ENCODE measurements around the gene ADAMTS17.

ADAMTS17 gene

GRCh38 chr15:100104245-100104644 is 237.5 kb downstream of the ADAMTS17 start:
- Histone ChIP-seq H4K20me1 (ENCODE audit: insufficient read depth, low read length, poor library complexity, severe bottlenecking) (no peaks in the 10 kb centered on the region), H3K27me3 (ENCODE audit: insufficient read depth, low read length, poor library complexity, severe bottlenecking) (no peaks in the 10 kb centered on the region), H2AFZ (ENCODE audit: low read length) (no peak overlapping the region), H3K9me3 (ENCODE audit: insufficient read depth, low read depth, low read length) (no peaks in the 10 kb centered on the region), H3K9me2 (replicated peaks; ENCODE audit: low read depth, low read length) (no peaks in the 10 kb centered on the region), H3K79me2 (ENCODE audit: insufficient read depth, low read length) (no peaks in the 10 kb centered on the region), H3K4me2 (ENCODE audit: low read depth, low read length, poor library complexity, severe bottlenecking) (no peak overlapping the region), H3F3A (ENCODE audit: low read depth) (no peaks in the 10 kb centered on the region), H3K9ac (ENCODE audit: low read depth, low read length, poor library complexity, severe bottlenecking) (no peak overlapping the region), H3K4me1 (ENCODE audit: insufficient read depth, low read length, poor library complexity, severe bottlenecking) (peaks cover under 1% of the 10 kb centered on the region), H3K4me3 (ENCODE audit: low read length, poor library complexity, severe bottlenecking) (no peak overlapping the region), H3K36me3 (ENCODE audit: insufficient read depth, low read length) (no peaks in the 10 kb centered on the region)
- TF ChIP-seq EZH2phosphoT487 (IDR thresholded peaks at IDR 0.05; ENCODE audit: borderline replicate concordance) (no peak), CTCF (conservative IDR thresholded peaks at IDR 0.05; ENCODE audit: low read length) (no peak)

- no peak overlapping the region for H3K4me2 ChIP-seq (ENCODE audit: low read depth, low read length, poor library complexity, severe bottlenecking)
- H4K20me1 ChIP-seq (ENCODE audit: insufficient read depth, low read length, poor library complexity, severe bottlenecking), result no peaks in the 10 kb centered on the region
- no peaks in the 10 kb centered on the region for H3K9me2 ChIP-seq (replicated peaks; ENCODE audit: low read depth, low read length)
- H3K36me3 ChIP-seq (ENCODE audit: insufficient read depth, low read length), result no peaks in the 10 kb centered on the region
- H3K79me2 ChIP-seq (ENCODE audit: insufficient read depth, low read length), result no peaks in the 10 kb centered on the region
- H3K9ac ChIP-seq (ENCODE audit: low read depth, low read length, poor library complexity, severe bottlenecking), result no peak overlapping the region
- H3F3A ChIP-seq (ENCODE audit: low read depth), result no peaks in the 10 kb centered on the region
- H3K4me1 ChIP-seq (ENCODE audit: insufficient read depth, low read length, poor library complexity, severe bottlenecking), result no peaks in the 10 kb centered on the region
- no peak for TF ChIP-seq EZH2phosphoT487 (IDR thresholded peaks at IDR 0.05; ENCODE audit: borderline replicate concordance)
- TF ChIP-seq CTCF (conservative IDR thresholded peaks at IDR 0.05; ENCODE audit: low read length), result no peak
- H2AFZ ChIP-seq (ENCODE audit: low read length), result no peak overlapping the region
- H3K27me3 ChIP-seq (ENCODE audit: insufficient read depth, low read length, poor library complexity, severe bottlenecking), result no peaks in the 10 kb centered on the region
- H3K9me3 ChIP-seq (ENCODE audit: insufficient read depth, low read depth, low read length), result no peaks in the 10 kb centered on the region
- no peak overlapping the region for H3K4me3 ChIP-seq (ENCODE audit: low read length, poor library complexity, severe bottlenecking)
These were observed 237.9 kb downstream of the ADAMTS17 start for GRCh38 chr15:100103828-100104227.

- no peak overlapping the region for H3K4me3 ChIP-seq (ENCODE audit: low read length, poor library complexity, severe bottlenecking)
- no peaks in the 10 kb centered on the region for H3F3A ChIP-seq (ENCODE audit: low read depth)
- no peaks in the 10 kb centered on the region for H3K36me3 ChIP-seq (ENCODE audit: insufficient read depth, low read length)
- no peaks in the 10 kb centered on the region for H3K9me3 ChIP-seq (ENCODE audit: insufficient read depth, low read depth, low read length)
- no peaks in the 10 kb centered on the region for H3K9me2 ChIP-seq (replicated peaks; ENCODE audit: low read depth, low read length)
- no peaks in the 10 kb centered on the region for H3K27me3 ChIP-seq (ENCODE audit: insufficient read depth, low read length, poor library complexity, severe bottlenecking)
- no peak overlapping the region for H3K9ac ChIP-seq (ENCODE audit: low read depth, low read length, poor library complexity, severe bottlenecking)
- no peak overlapping the region for H2AFZ ChIP-seq (ENCODE audit: low read length)
- no peak overlapping the region for H3K4me2 ChIP-seq (ENCODE audit: low read depth, low read length, poor library complexity, severe bottlenecking)
- no peaks in the 10 kb centered on the region for H4K20me1 ChIP-seq (ENCODE audit: insufficient read depth, low read length, poor library complexity, severe bottlenecking)
- no peak for TF ChIP-seq EZH2phosphoT487 (IDR thresholded peaks at IDR 0.05; ENCODE audit: borderline replicate concordance)
- no peaks in the 10 kb centered on the region for H3K79me2 ChIP-seq (ENCODE audit: insufficient read depth, low read length)
- no peaks in the 10 kb centered on the region for H3K4me1 ChIP-seq (ENCODE audit: insufficient read depth, low read length, poor library complexity, severe bottlenecking)
These were observed 240.2 kb downstream of the ADAMTS17 start for GRCh38 chr15:100101426-100102089.

GRCh38 chr15:100100926-100101325 is 240.8 kb downstream of the ADAMTS17 start:
- Histone ChIP-seq H3K9me2 (replicated peaks; ENCODE audit: low read depth, low read length) (no peaks in the 10 kb centered on the region), H3K9ac (ENCODE audit: low read depth, low read length, poor library complexity, severe bottlenecking) (no peak overlapping the region), H3K79me2 (ENCODE audit: insufficient read depth, low read length) (no peaks in the 10 kb centered on the region), H3K27me3 (ENCODE audit: insufficient read depth, low read length, poor library complexity, severe bottlenecking) (no peaks in the 10 kb centered on the region), H3K9me3 (ENCODE audit: insufficient read depth, low read depth, low read length) (no peaks in the 10 kb centered on the region), H3K4me3 (ENCODE audit: low read length, poor library complexity, severe bottlenecking) (no peak overlapping the region), H2AFZ (ENCODE audit: low read length) (no peak overlapping the region), H4K20me1 (ENCODE audit: insufficient read depth, low read length, poor library complexity, severe bottlenecking) (no peaks in the 10 kb centered on the region), H3K4me2 (ENCODE audit: low read depth, low read length, poor library complexity, severe bottlenecking) (no peak overlapping the region), H3K4me1 (ENCODE audit: insufficient read depth, low read length, poor library complexity, severe bottlenecking) (no peaks in the 10 kb centered on the region), H3K36me3 (ENCODE audit: insufficient read depth, low read length) (no peaks in the 10 kb centered on the region), H3F3A (ENCODE audit: low read depth) (no peaks in the 10 kb centered on the region)
- TF ChIP-seq CTCF (conservative IDR thresholded peaks at IDR 0.05; ENCODE audit: low read length) (no peak), EZH2phosphoT487 (IDR thresholded peaks at IDR 0.05; ENCODE audit: borderline replicate concordance) (no peak)
